ENCODE measurements around the gene SLC36A3. TPM values are rescaled to one million over a fixed set of nuclear protein-coding genes. Genes with fewer than 3 reads are reported as not detected.

Gene SLC36A3
- total and polyA plus RNA-seq, 2 of the 4 experiments (the other 2 are of a cell fraction), result not detected

- Histone ChIP-seq H3K79me1 (ENCODE audit: low read depth in 1 of 2, low read length in 2 of 2) (no peaks in the 10 kb centered on the region), H3K27me3 (ENCODE audit: control insufficient read depth, insufficient read depth, low read length) (peaks cover 6% of the 10 kb centered on the region), H3K4me3 (ENCODE audit: insufficient read depth, low read depth, low read length) (no peak overlapping the region), H3K9me1 (ENCODE audit: insufficient read depth, low read length) (no peaks in the 10 kb centered on the region), H3K4me1 (ENCODE audit: control insufficient read depth, insufficient read depth, low read length) (no peaks in the 10 kb centered on the region), H3K4ac (ENCODE audit: low read depth, low read length) (no peak overlapping the region), H3K23ac (ENCODE audit: low read depth, low read length) (no peak overlapping the region), H3K9me3 (ENCODE audit: control insufficient read depth, insufficient read depth, low read length) (no peaks in the 10 kb centered on the region), H4K8ac (ENCODE audit: low read depth in 2 of 2, low read length in 2 of 2) (no peak overlapping the region), H4K5ac (ENCODE audit: low read depth, low read length) (no peak overlapping the region), H4K91ac (ENCODE audit: insufficient read depth, low read depth, low read length) (no peak overlapping the region), H3K27ac (ENCODE audit: insufficient read depth, low read length) (no peak overlapping the region), H3K4me2 (ENCODE audit: low read depth, low read length) (no peak overlapping the region), H3K9ac (ENCODE audit: low read depth, low read length) (no peak overlapping the region), H2BK5ac (ENCODE audit: low read depth, low read length, poor library complexity, severe bottlenecking) (no peak overlapping the region), H4K20me1 (ENCODE audit: insufficient read depth, low read length) (no peaks in the 10 kb centered on the region), H2BK20ac (ENCODE audit: low read depth, low read length) (no peak overlapping the region), H2AK9ac (replicated peaks; ENCODE audit: low read depth, low read length, poor library complexity) (no peak overlapping the region), H2AK5ac (ENCODE audit: low read depth, low read length) (no peak overlapping the region), H3K14ac (replicated peaks; ENCODE audit: low read depth, low read length) (no peak overlapping the region), H2AFZ (replicated peaks; ENCODE audit: low read length, poor library complexity) (no peak overlapping the region), H2BK15ac (ENCODE audit: low read depth, low read length) (no peak overlapping the region), H3K56ac (ENCODE audit: extremely low read depth, insufficient read depth, low read length) (no peak overlapping the region), H2BK120ac (ENCODE audit: low read depth, low read length) (no peak overlapping the region), H3K36me3 (ENCODE audit: control insufficient read depth, insufficient read depth, low read length) (no peaks in the 10 kb centered on the region), H3K18ac (ENCODE audit: low read depth, low read length) (no peak overlapping the region)
- POLR2A ChIA-PET (ENCODE audit: unreplicated experiment), result no interaction called here
- no TSS peak for BruUV-seq (replicated peaks)
- no peak for DNase-seq
- no CpG with 5 or more reads among the region's 2 CpGs for WGBS, 2 experiments (ENCODE audit: extremely low coverage in 2 of 2, insufficient read length in 1 of 2)
- CTCF ChIA-PET, result no interaction called here
- no peak for ATAC-seq (ENCODE audit: low read depth)
- no peak for TF ChIP-seq RFX5 (IDR thresholded peaks at IDR 0.05; ENCODE audit: low read depth, low read length)
- no peak for TF ChIP-seq MAFK (IDR thresholded peaks at IDR 0.05; ENCODE audit: low read depth, low read length)
- no peak for TF ChIP-seq NFE2L2 (IDR thresholded peaks at IDR 0.05; ENCODE audit: low read depth, low read length)
- intact Hi-C loops (cut with micrococcal nuclease) (no loop called here), in situ Hi-C loops (cut with MboI; ENCODE audit: low sequenced_read_pairs) (no loop called here), dilution Hi-C loops (cut with HindIII; ENCODE audit: low sequenced_read_pairs, unreplicated experiment) (no loop called here)
Observed at GRCh38 chr5:151275803-151276202, 27.8 kb downstream of the SLC36A3 start.

Measured in IMR-90 (cell line).